H1 (cell line): ENCODE measurements around the gene ICAM5. TPM values are rescaled to one million over a fixed set of nuclear protein-coding genes. Genes with fewer than 3 reads are reported as not detected.

ENCODE experiments used
- CBX8 ChIP-seq: fragments of 300-800, 300-1000 bp; sonication (generic); IDR thresholded peaks from 2 replicates; pipeline ENCODE4 v1.7.1; 2016; ENCODE audit warnings: low read depth, low read length, borderline replicate concordance
- CHD7 ChIP-seq: fragments of 300-600 bp; sonication (generic); IDR thresholded peaks from 2 replicates; pipeline ENCODE4 v1.7.1; 2012; ENCODE audit warnings: low read length, moderate library complexity, mild to moderate bottlenecking, inconsistent platforms; ENCODE audit not compliant: insufficient replicate concordance
- EZH2 ChIP-seq: fragments of 200-600 bp; sonication (generic); IDR thresholded peaks from 2 replicates; pipeline ENCODE4 v1.7.1; 2012; ENCODE audit warnings: low read depth, mild to moderate bottlenecking, moderate library complexity, low read length, inconsistent platforms; ENCODE audit not compliant: severe bottlenecking
- GABPA ChIP-seq: IDR thresholded peaks from 2 replicates; pipeline ENCODE4 v1.6.1; 2011; ENCODE audit warnings: mild to moderate bottlenecking, low read length, moderate library complexity, borderline replicate concordance; ENCODE audit not compliant: insufficient read depth
- RBBP5 ChIP-seq: IDR thresholded peaks from 2 replicates; pipeline ENCODE4 v1.7.1; 2012; ENCODE audit warnings: low read depth, mild to moderate bottlenecking, inconsistent platforms, low read length, moderate library complexity, borderline replicate concordance
- RNF2 ChIP-seq: fragments of 200-900, 300-1000 bp; sonication (generic); IDR thresholded peaks from 2 replicates; pipeline ENCODE4 v1.7.1; 2016; ENCODE audit warnings: borderline replicate concordance, low read depth, mild to moderate bottlenecking, antibody characterized with exemption, low read length; ENCODE audit not compliant: poor library complexity, severe bottlenecking; ENCODE audit errors: missing control alignments
- SP2 ChIP-seq: IDR thresholded peaks from 2 replicates; pipeline ENCODE4 v1.6.1; 2012; ENCODE audit warnings: mild to moderate bottlenecking, low read length, inconsistent platforms
- SRF ChIP-seq: IDR thresholded peaks from 2 replicates; pipeline ENCODE4 v1.6.1; 2011; ENCODE audit warnings: mild to moderate bottlenecking, low read depth, low read length, moderate library complexity
- TAF7 ChIP-seq: optimal IDR thresholded peaks from 2 replicates; pipeline ENCODE3; 2011; ENCODE audit warnings: low read depth, mild to moderate bottlenecking, inconsistent platforms, low read length, moderate library complexity, borderline replicate concordance
- TEAD4 ChIP-seq: IDR thresholded peaks from 2 replicates; pipeline ENCODE4 v1.6.1; 2012; ENCODE audit warnings: low read depth, low read length, inconsistent platforms, mixed read lengths
- polyA plus RNA-seq, 7 experiments: library from polyadenylated mRNA; depleted of rRNA in 3 of 7; stranded (reverse) in 5 of 7; unstranded in 2 of 7; fragments of >200 nt in 5 of 7; fragments of 200-250 nt in 2 of 7; gene quantifications; 1 replicate in 5 of 7; 2 replicates in 1 of 7; 4 replicates in 1 of 7; pipeline versions ENCODE4 v1.2.1 to v1.2.3, GENCODE V29; 2011 to 2013; ENCODE audit warnings: missing spikeins in 2 of 7, mixed read lengths in 2 of 7
- total RNA-seq: library from RNA; stranded (reverse); fragmentation: NEBNext Ultra II Directional; extraction: Animal tissue kit (Norgen Biotek cat#: 25700); gene quantifications from 2 replicates; pipeline ENCODE4 v1.2.1, GENCODE V29; 2021

The ICAM5 gene
- total and polyA plus RNA-seq, 2 of the 8 experiments (the other 6 are each of a cell fraction or from before 2014, with no cell fraction given) = 3.9 to 4.8 TPM

DNA sequence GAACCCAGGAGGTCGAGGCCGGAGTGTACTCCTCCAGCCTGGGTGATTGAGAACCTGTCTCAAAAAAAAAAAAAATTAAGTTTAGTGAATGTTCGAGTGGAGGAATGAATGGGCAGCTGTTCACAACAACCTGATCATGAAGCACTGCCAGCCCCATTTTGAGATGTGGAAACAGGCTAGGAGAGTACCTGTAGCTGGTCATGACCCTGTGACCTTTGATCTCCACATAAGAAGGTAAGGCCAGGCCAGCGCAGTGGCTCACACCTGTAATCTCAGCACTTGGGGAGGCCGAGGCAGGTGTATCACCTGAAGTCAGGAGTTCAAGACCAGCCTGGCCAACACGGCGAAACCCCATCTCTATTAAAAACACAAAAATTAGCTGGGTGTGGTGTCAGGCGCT, 36.0 kb downstream of the ICAM5 start (continued):
- TF ChIP-seq SP2 (no peak), GABPA (no peak), CBX8 (no peak), RNF2 (no peak), CHD7 (no peak), EZH2 (no peak), SRF (no peak), TAF7 (no peak), TEAD4 (no peak), RBBP5 (no peak)
- TF ChIP-seq, all 59 proteins: peak for 0
